Measurements from ENCODE around the gene NTM.

The NTM gene

DNA sequence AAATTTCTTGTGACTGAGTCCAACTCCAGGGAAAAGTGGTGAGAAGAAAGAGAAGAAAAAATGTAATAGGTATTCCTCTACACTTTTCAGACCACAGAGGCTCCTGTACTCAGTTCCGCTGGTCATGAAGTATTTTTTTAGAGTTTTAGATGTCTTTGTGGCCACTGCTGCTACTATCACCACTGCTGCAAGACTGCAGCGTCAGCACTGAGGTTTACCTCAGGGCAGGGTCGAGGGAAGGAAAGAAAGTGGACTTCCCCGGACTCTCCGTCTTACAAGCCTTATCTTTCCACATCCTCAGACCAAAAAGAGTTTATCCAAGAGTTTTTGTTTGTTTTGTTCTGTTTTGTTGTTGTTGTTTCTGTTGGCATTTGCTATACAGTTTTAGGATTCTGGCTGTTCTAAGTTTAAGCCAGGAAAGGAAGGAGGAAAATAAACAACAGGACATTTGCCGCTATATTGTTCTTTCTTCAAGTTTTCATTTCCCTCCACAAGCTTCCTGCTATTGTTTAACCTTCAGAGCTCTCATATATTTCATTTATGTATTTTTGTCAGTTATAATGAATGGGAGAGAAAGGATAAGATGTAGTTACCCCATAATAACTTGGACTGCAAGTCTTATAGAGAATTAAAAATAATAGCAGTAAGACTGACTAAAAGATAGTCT, 919.3 kb downstream of the NTM start:
- H3K4me3 ChIP-seq (ENCODE audit: low read depth, low read length, poor library complexity, severe bottlenecking) = no peak overlapping the region
- no peaks in the 10 kb centered on the region for H3K36me3 ChIP-seq (ENCODE audit: insufficient read depth, low read length)
- no peaks in the 10 kb centered on the region for H3K9me3 ChIP-seq (ENCODE audit: low read length)
- no peaks in the 10 kb centered on the region for H4K20me1 ChIP-seq (ENCODE audit: insufficient read depth, low read length)
- no peaks in the 10 kb centered on the region for H3F3A ChIP-seq (ENCODE audit: insufficient read depth, low read length)
- no peaks in the 10 kb centered on the region for H3K9me2 ChIP-seq (ENCODE audit: low read depth, low read length)
- no peaks in the 10 kb centered on the region for H3K79me2 ChIP-seq (ENCODE audit: insufficient read depth, low read length)
- H3K27ac ChIP-seq (ENCODE audit: low read depth, low read length, poor library complexity, severe bottlenecking) = no peak overlapping the region
- no peak for TF ChIP-seq EZH2 (IDR thresholded peaks at IDR 0.05; ENCODE audit: borderline replicate concordance, low read length)
- TF ChIP-seq, protein P1, sequence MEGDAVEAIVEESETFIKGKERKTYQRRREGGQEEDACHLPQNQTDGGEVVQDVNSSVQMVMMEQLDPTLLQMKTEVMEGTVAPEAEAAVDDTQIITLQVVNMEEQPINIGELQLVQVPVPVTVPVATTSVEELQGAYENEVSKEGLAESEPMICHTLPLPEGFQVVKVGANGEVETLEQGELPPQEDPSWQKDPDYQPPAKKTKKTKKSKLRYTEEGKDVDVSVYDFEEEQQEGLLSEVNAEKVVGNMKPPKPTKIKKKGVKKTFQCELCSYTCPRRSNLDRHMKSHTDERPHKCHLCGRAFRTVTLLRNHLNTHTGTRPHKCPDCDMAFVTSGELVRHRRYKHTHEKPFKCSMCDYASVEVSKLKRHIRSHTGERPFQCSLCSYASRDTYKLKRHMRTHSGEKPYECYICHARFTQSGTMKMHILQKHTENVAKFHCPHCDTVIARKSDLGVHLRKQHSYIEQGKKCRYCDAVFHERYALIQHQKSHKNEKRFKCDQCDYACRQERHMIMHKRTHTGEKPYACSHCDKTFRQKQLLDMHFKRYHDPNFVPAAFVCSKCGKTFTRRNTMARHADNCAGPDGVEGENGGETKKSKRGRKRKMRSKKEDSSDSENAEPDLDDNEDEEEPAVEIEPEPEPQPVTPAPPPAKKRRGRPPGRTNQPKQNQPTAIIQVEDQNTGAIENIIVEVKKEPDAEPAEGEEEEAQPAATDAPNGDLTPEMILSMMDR (IDR thresholded peaks at IDR 0.05; ENCODE audit: low read length) = no peak
- no peaks in the 10 kb centered on the region for H3K4me1 ChIP-seq (ENCODE audit: insufficient read depth, low read length, severe bottlenecking)
- H2AFZ ChIP-seq (ENCODE audit: low read length) = no peak overlapping the region
- H3K9ac ChIP-seq (ENCODE audit: low read length) = no peak overlapping the region
- H3K4me2 ChIP-seq (ENCODE audit: low read length) = no peak overlapping the region
- no peaks in the 10 kb centered on the region for H3K27me3 ChIP-seq (ENCODE audit: insufficient read depth, low read length)

DNA sequence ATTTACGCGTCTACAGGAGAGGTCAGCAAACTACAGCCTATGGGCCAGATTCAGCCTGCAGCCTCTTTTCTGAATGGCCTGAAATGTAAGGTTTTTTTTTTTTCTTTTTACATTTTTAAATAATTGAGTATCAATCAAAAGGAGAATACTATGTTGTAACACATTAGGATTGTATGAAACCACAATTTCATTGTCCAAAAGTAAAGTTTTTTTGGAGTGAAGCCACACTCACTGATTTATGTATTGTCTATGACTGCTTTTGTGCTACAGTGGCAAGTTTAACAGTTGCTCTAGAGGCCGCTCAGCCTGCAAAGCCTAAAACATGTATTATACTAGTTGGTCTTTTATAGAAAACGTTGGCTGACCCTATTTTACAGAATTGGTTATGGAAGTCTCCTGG, 923.2 kb downstream of the NTM start:
- Histone ChIP-seq H3K9me3 (ENCODE audit: low read length) (no peaks in the 10 kb centered on the region), H3K27me3 (ENCODE audit: insufficient read depth, low read length) (no peaks in the 10 kb centered on the region), H3K9ac (ENCODE audit: low read length) (no peak overlapping the region), H3K4me3 (ENCODE audit: low read depth, low read length, poor library complexity, severe bottlenecking) (no peak overlapping the region), H3K36me3 (ENCODE audit: insufficient read depth, low read length) (no peaks in the 10 kb centered on the region), H3F3A (ENCODE audit: insufficient read depth, low read length) (no peaks in the 10 kb centered on the region), H3K4me2 (ENCODE audit: low read length) (no peak overlapping the region), H3K27ac (ENCODE audit: low read depth, low read length, poor library complexity, severe bottlenecking) (no peak overlapping the region), H3K79me2 (ENCODE audit: insufficient read depth, low read length) (no peaks in the 10 kb centered on the region), H3K9me2 (ENCODE audit: low read depth, low read length) (no peaks in the 10 kb centered on the region), H2AFZ (ENCODE audit: low read length) (no peak overlapping the region), H3K4me1 (ENCODE audit: insufficient read depth, low read length, severe bottlenecking) (no peaks in the 10 kb centered on the region), H4K20me1 (ENCODE audit: insufficient read depth, low read length) (no peaks in the 10 kb centered on the region)
- no peak for TF ChIP-seq EZH2 (IDR thresholded peaks at IDR 0.05; ENCODE audit: borderline replicate concordance, low read length)
- TF ChIP-seq, protein P1 (IDR thresholded peaks at IDR 0.05; ENCODE audit: low read length) = no peak

DNA sequence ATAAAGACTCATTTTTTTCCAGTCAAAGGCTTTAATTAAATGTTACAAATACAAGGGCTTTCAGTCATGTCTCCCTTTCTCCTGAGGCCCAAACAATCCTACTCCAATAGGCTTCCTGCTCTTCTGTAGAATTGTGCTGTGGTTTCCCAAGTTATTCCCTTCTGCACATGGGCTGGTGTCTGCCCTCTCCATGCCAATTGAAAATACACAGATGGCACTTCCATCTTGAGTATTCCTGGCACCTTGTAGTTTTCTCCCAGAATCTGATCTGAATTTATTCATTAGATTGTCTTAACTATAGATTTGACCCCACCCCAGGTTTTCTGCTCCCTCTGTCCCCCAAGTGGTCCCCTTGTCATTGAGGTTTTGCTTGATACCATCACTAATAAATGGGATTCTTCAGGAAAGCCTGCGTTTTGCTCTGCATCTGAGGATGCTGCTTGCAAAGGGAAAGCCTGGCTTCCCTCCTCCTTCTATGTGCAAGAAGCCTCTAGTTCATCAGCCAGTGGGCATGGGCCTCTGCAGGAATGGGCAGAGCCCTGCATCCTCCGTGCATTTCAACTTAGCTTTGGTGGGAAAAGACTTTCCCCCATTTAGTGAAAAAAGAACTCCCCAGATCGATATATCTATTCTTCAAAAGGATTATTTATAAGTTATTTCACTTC, 926.7 kb downstream of the NTM start:
- Histone ChIP-seq H3K4me3 (ENCODE audit: low read depth, low read length, poor library complexity, severe bottlenecking) (no peak overlapping the region), H3K36me3 (ENCODE audit: insufficient read depth, low read length) (no peaks in the 10 kb centered on the region), H3F3A (ENCODE audit: insufficient read depth, low read length) (no peaks in the 10 kb centered on the region), H3K9me2 (ENCODE audit: low read depth, low read length) (no peaks in the 10 kb centered on the region), H3K4me1 (ENCODE audit: insufficient read depth, low read length, severe bottlenecking) (no peaks in the 10 kb centered on the region), H3K27ac (ENCODE audit: low read depth, low read length, poor library complexity, severe bottlenecking) (no peak overlapping the region), H3K9me3 (ENCODE audit: low read length) (no peaks in the 10 kb centered on the region), H4K20me1 (ENCODE audit: insufficient read depth, low read length) (no peaks in the 10 kb centered on the region), H3K4me2 (ENCODE audit: low read length) (no peak overlapping the region), H3K79me2 (ENCODE audit: insufficient read depth, low read length) (no peaks in the 10 kb centered on the region), H3K27me3 (ENCODE audit: insufficient read depth, low read length) (no peaks in the 10 kb centered on the region), H2AFZ (ENCODE audit: low read length) (no peak overlapping the region), H3K9ac (ENCODE audit: low read length) (no peak overlapping the region)
- TF ChIP-seq, protein P1 (IDR thresholded peaks at IDR 0.05; ENCODE audit: low read length) = no peak
- TF ChIP-seq EZH2 (IDR thresholded peaks at IDR 0.05; ENCODE audit: borderline replicate concordance, low read length) = no peak

Data from OCI-LY1 (cell line).